LNCAP (cell line): ENCODE results near the gene POLR3E.

ENCODE experiments used
- TF ChIP-seq, protein P1 (sequence below): fragments of 450-650 bp; IDR thresholded peaks from 2 replicates; pipeline ENCODE4 v1.5.1; 2017; ENCODE audit warnings: mild to moderate bottlenecking

Gene POLR3E

GRCh38 chr16:22366371-22366770, 69.2 kb downstream of the POLR3E start:
- TF ChIP-seq, protein P1, sequence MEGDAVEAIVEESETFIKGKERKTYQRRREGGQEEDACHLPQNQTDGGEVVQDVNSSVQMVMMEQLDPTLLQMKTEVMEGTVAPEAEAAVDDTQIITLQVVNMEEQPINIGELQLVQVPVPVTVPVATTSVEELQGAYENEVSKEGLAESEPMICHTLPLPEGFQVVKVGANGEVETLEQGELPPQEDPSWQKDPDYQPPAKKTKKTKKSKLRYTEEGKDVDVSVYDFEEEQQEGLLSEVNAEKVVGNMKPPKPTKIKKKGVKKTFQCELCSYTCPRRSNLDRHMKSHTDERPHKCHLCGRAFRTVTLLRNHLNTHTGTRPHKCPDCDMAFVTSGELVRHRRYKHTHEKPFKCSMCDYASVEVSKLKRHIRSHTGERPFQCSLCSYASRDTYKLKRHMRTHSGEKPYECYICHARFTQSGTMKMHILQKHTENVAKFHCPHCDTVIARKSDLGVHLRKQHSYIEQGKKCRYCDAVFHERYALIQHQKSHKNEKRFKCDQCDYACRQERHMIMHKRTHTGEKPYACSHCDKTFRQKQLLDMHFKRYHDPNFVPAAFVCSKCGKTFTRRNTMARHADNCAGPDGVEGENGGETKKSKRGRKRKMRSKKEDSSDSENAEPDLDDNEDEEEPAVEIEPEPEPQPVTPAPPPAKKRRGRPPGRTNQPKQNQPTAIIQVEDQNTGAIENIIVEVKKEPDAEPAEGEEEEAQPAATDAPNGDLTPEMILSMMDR: no peak

DNA sequence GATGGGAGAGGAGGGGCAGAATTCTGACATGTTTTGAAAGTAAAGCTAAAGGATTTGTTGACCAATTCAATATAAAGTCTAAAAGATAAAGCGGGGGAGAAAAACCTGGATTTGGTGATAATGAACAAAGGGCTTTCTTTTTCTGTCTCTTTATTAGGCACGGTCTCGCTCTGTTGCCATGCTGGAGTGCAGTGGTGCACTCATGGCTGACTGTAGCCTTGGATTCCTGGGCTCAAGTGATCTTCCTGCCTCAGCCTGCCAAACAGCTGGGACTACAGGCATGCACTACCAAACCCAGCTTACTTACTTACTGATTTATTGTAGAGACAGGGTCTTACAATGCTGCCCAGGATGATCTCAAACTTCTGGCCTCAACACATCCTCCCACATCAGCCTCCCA, 69.7 kb downstream of the POLR3E start:
- TF ChIP-seq, protein P1: no peak

DNA sequence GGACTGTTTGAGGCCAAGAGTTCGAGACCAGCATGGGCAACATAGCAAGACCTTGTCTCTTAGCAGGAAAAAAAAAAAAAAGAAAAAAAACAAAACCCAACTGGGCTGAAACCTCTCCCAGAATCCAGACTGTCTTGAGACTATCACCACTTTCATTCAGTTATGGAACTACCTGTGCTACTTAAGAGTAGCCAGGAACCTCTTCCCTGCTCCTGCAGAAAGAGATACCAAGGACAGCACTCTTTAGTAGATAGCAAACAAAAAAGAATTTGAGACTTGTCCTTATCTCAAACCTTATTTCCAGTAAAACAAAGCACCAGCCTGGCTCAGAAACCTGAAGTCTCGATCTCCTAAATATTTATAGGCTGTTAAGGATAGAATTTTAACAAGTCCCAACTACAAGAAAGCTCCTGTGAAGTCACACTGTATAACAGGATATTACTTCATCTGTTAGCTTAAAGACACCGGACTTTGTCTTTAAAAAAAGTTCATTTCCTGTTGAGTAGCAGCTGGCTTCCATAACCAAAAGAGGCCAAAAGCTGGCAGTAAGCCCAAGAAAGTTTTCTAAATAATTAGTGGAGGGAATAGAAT, 72.1 kb downstream of the POLR3E start:
- TF ChIP-seq, protein P1: no peak

- TF ChIP-seq, protein P1: no peak
These were observed 73.0 kb downstream of the POLR3E start for GRCh38 chr16:22370038-22370820.

GRCh38 chr16:22372882-22373661, 75.9 kb downstream of the POLR3E start:
- TF ChIP-seq, protein P1: no peak

DNA sequence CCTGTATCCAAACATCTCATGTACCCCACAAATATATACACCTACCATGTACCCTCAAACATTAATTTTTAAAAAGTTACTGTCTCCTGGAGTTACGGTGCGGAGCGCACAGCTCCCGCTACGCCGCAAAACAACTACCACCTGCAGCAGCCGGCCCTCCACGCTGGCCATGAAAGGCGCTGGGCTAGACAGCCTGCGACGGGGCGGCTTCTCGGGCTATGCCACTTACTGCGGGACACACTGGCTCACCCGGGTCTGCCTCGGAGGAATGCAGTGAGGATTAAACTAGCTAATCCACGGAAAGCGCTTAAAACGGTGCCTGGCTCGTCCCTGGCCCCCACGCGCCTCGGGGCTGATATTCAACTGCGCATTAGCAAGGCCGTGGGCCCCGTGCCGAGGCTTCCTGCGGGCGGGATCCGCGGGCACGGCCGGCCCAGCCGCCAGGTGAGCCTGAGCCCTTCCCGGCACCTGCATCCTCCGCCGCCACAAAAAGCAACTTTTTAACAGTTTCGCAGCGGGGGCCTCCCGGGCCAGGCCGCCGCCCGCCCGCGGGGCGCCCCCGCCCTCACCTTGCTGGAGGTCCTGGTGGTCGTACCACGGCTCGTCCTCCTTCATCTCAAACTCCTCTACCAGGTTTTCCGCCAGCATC, 76.6 kb downstream of the POLR3E start:
- TF ChIP-seq, protein P1: no peak

- TF ChIP-seq, protein P1: no peak
These were observed 77.3 kb downstream of the POLR3E start, which contains the start of gene CDR2 for GRCh38 chr16:22374311-22375116. TSS of gene CDR2 (minus strand) at chr16:22374619. CDS start at chr16:22374309, 310 bp downstream.
